Stomach (tissue), 19 donors: ENCODE data around the gene TBATA. TPM values are rescaled to one million over a fixed set of nuclear protein-coding genes. Genes with fewer than 3 reads are reported as not detected.

ENCODE experiments used
- DNase-seq, 2 donors: peaks; one replicate each; pipeline versions ENCODE4 v3.0.0 to v3.0.0-alpha.2; 2013 to 2019
- H3K27ac ChIP-seq, 5 donors: fragments of 200-600 bp in 4 of 5; sonication (generic) in 4 of 5; one replicate each; pipeline ENCODE4 v1.5.1; 2013 to 2019; ENCODE audit warnings: mild to moderate bottlenecking in 1 of 5, moderate library complexity in 1 of 5
- H3K27me3 ChIP-seq, 3 donors: fragments of 200-600 bp; sonication (generic); one replicate each; pipeline ENCODE4 v1.5.1; 2017 to 2019; ENCODE audit warnings: mixed run types in 1 of 3
- H3K36me3 ChIP-seq, 4 donors: fragments of 200-600 bp; sonication (generic); 1 replicate in 3 of 4; 2 replicates in 1 of 4; pipeline ENCODE4 v1.5.1; 2016 to 2019
- H3K4me1 ChIP-seq, 4 donors: fragments of 200-600 bp; sonication (generic); one replicate each; pipeline ENCODE4 v1.5.1; 2016 to 2019
- H3K4me3 ChIP-seq, 4 donors: fragments of 200-600 bp; sonication (generic) in 3 of 4; one replicate each; pipeline ENCODE4 v1.5.1; 2016 to 2019; ENCODE audit warnings: mild to moderate bottlenecking in 1 of 4
- H3K9me3 ChIP-seq, 4 donors: fragments of 200-600 bp; sonication (generic); one replicate each; pipeline ENCODE4 v1.5.1; 2016 to 2019
- EP300 ChIP-seq: sonication (generic); formaldehyde crosslinking; IDR thresholded peaks from one replicate; pipeline ENCODE4 v1.6.1; 2017; ENCODE audit warnings: antibody characterized with exemption
- POLR2A ChIP-seq, 4 donors: fragments of 450-650 bp; IDR thresholded peaks; one replicate each; pipeline ENCODE4 v1.6.1; 2016; ENCODE audit warnings: antibody characterized with exemption in 4 of 4, control low read depth in 2 of 4, mild to moderate bottlenecking in 1 of 4, moderate library complexity in 1 of 4
- POLR2AphosphoS5 ChIP-seq, 3 donors: sonication (generic); formaldehyde crosslinking; IDR thresholded peaks; one replicate each; pipeline ENCODE4 v1.6.1; 2016; ENCODE audit warnings: antibody characterized with exemption in 3 of 3
- WGBS, 5 donors: extraction: QIAGEN DNeasy Blood & Tissue Kit in 3 of 5; methylation state at CpG; one replicate each; pipeline versions ENCODE4 v1.1.5 to v1.1.7; 2013 to 2018; 5-methylcytosine and 5-hydroxymethylcytosine counted together
- intact Hi-C: fragments of 100-400 bp; cut with DNase I; formaldehyde crosslinking; loops from one replicate; pipeline ENCODE4 v1.15.1; 2023; ENCODE audit warnings: low total_unique reads
- long read RNA-seq, 10 donors: transcript quantifications; one replicate each; lab custom pipeline, GENCODE V29; 2026
- polyA plus RNA-seq, 3 donors: library from polyadenylated mRNA; stranded (reverse); fragments of 200-250 nt; gene quantifications; one replicate each; pipeline ENCODE4 v1.2.3, GENCODE V29; 2013
- total RNA-seq, 5 donors: library from RNA; depleted of rRNA; stranded (reverse); fragments of >200 nt; gene quantifications; one replicate each; pipeline versions ENCODE4 v1.1.0 to v1.2.3, GENCODE V29; 2014 to 2016
- TF ChIP-seq, protein P1 (sequence below), 7 experiments: fragments of 450-650 bp in 4 of 7; fragments of 200-600 bp in 3 of 7; sonication (generic) in 3 of 7; IDR thresholded peaks; one replicate each; pipeline ENCODE4 v1.5.1; 2016 to 2019; ENCODE audit warnings: antibody characterized with exemption in 7 of 7, control low read depth in 2 of 7, mild to moderate bottlenecking in 1 of 7
- donor health status: healthy with polysubstance abuse.
- donor health status: Bipolar disorder and iron deficiency.
- donor health status: healthy.

TBATA gene, protein sequence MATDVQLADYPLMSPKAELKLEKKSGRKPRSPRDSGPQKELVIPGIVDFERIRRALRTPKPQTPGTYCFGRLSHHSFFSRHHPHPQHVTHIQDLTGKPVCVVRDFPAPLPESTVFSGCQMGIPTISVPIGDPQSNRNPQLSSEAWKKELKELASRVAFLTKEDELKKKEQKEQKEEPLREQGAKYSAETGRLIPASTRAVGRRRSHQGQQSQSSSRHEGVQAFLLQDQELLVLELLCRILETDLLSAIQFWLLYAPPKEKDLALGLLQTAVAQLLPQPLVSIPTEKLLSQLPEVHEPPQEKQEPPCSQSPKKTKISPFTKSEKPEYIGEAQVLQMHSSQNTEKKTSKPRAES
- total RNA-seq (not detected), polyA plus RNA-seq (not detected)
- long read RNA-seq, donor 1, result 0 reads
- long read RNA-seq, donor 2, result 0 reads
- long read RNA-seq, donor 3, result 0 reads
- long read RNA-seq, donor 4, result 0 reads
- long read RNA-seq, donor 5, partial matches to known transcripts, result 15 of 15 reads
- long read RNA-seq, donor 5, other reads (novel, unspliced or antisense), result 0 of 15 reads
- long read RNA-seq, donor 6, result 0 reads
- long read RNA-seq, donor 7, result 0 reads
- long read RNA-seq, donor 8, result 0 reads
- long read RNA-seq, donor 9, result 0 reads
- long read RNA-seq, donor 10, result 0 reads

DNA sequence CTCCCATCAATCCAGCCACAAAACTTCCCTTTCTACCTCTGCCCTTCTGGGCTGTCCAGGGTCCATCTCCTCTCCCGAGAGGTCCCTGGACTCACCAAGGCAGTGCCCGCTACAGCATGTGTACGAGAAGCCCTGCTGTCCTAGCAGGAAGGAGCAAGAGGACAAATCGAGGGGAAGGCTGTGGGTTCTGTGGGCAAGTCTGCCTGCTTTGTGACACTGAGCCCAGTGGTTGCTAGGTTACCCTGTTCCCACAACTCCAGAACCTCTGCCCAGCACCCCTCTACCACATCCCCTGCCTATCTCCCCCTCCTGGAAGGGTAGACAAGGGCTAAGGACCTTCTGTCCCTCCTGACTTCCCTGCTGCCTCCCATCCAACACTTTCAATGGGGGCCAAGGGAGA is at the start of gene TBATA:
TBATA (minus strand) TSS at position 188 of the 400 bp plus-strand sequence. CDS start 1,998 bp downstream, outside the sequence.
- intact Hi-C loops, result no loop called here
- Histone ChIP-seq H3K4me3 (no peak within 1 kb of the TSS), H3K9me3 (no peaks in the 10 kb centered on the region), H3K27me3 (peaks cover 0 to 6% (median 0%) of the 10 kb centered on the region in 3 donors), H3K27ac (no peak within 1 kb of the TSS), H3K4me1 (no peaks in the 10 kb centered on the region), H3K36me3 (no peaks in the 10 kb centered on the region)
- DNase-seq, result no peak
- no peak for TF ChIP-seq EP300
- no peak for TF ChIP-seq POLR2AphosphoS5 (IDR thresholded peaks at IDR 0.05)
- TF ChIP-seq POLR2A (IDR thresholded peaks at IDR 0.05), result no peak
- TF ChIP-seq, protein P1, sequence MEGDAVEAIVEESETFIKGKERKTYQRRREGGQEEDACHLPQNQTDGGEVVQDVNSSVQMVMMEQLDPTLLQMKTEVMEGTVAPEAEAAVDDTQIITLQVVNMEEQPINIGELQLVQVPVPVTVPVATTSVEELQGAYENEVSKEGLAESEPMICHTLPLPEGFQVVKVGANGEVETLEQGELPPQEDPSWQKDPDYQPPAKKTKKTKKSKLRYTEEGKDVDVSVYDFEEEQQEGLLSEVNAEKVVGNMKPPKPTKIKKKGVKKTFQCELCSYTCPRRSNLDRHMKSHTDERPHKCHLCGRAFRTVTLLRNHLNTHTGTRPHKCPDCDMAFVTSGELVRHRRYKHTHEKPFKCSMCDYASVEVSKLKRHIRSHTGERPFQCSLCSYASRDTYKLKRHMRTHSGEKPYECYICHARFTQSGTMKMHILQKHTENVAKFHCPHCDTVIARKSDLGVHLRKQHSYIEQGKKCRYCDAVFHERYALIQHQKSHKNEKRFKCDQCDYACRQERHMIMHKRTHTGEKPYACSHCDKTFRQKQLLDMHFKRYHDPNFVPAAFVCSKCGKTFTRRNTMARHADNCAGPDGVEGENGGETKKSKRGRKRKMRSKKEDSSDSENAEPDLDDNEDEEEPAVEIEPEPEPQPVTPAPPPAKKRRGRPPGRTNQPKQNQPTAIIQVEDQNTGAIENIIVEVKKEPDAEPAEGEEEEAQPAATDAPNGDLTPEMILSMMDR (IDR thresholded peaks at IDR 0.05), result no peak
- 61 to 77% (median 68%) methylated on average over 4 of the region's 4 CpGs for WGBS, 5 donors

DNA sequence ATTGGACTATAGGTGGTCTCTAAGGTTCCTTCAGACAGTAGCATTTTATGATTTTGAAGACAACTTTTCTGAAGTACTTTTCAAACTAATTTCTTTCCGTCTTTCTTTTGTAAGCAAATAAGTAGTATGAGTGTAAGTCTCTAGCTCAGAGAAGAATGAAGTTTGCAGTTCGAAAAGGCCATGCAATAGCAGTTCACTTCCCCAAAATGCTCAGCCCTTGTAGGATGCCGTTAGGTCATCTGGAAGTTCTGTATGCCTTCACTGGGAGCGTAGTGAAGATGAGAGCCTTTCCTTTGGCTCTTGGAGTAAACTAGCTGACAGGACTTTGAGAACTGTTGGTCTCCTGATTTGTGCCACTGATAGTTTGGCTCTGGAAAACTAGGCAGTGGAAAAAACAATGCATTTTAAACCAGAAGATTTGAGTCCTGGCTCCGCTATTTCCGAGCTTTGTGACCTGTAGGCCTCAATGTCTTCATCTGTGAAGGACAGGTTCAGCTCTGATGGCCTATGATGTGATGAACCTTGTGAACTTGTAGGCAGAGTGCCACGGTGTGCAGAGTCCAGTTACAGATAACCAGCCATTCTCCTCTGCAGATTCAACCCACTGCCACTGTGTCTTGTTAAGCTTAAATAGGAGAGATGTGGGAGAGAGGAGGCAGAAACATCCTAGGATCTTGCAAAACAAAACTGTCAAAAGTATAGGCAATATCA is 49.4 kb upstream of the TBATA start:
- DNase-seq, result no peak
- Histone ChIP-seq H3K36me3 (peaks cover 9 to 16% (median 14%) of the 10 kb centered on the region in 4 donors), H3K4me3 (no peak overlapping the region), H3K27me3 (no peaks in the 10 kb centered on the region), H3K4me1 (peaks cover 0 to 37% (median 17%) of the 10 kb centered on the region in 4 donors), H3K27ac (no peak overlapping the region), H3K9me3 (peaks cover 0 to 9% (median 0%) of the 10 kb centered on the region in 4 donors)
- WGBS, 5 donors, result 83 to 89% (median 87%) methylated on average over 7 of the region's 7 CpGs
- no peak for TF ChIP-seq EP300
- TF ChIP-seq POLR2AphosphoS5 (IDR thresholded peaks at IDR 0.05), result no peak
- TF ChIP-seq, protein P1 (IDR thresholded peaks at IDR 0.05), result no peak
- no peak for TF ChIP-seq POLR2A (IDR thresholded peaks at IDR 0.05)
- intact Hi-C loops, result no loop called here

DNA sequence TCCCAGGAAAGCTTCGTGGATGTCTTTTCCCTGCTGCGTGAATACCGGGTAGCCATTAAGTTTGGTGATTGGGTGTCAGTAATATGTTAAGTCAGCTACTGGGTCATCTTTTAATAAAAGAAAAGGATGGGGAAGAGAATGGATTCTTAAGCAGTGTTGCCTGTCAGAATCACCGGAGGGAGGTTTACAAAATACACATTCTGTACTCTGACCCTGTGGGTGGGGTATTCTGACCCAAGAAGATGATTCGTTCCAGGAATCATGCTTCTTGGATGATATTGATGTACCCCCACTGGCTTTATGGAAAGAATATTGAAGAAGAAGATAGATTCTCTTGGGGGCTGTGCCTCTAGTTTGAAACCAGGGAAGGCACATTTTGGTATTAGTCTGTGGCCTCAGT is 48.8 kb upstream of the TBATA start:
- H3K4me1 ChIP-seq, result peaks cover 0 to 37% (median 17%) of the 10 kb centered on the region in 4 donors
- WGBS, 5 donors, result 83 to 87% (median 86%) methylated on average over 5 of the region's 5 CpGs
- no peaks in the 10 kb centered on the region for H3K27me3 ChIP-seq
- H3K27ac ChIP-seq, result no peak overlapping the region
- TF ChIP-seq POLR2AphosphoS5 (IDR thresholded peaks at IDR 0.05) (no peak), EP300 (no peak), POLR2A (IDR thresholded peaks at IDR 0.05) (no peak)
- TF ChIP-seq, protein P1 (IDR thresholded peaks at IDR 0.05), result no peak
- intact Hi-C loops, result no loop called here
- no peak overlapping the region for H3K4me3 ChIP-seq
- H3K36me3 ChIP-seq, result peaks cover 9 to 15% (median 13%) of the 10 kb centered on the region in 4 donors
- H3K9me3 ChIP-seq, result peaks cover 0 to 9% (median 0%) of the 10 kb centered on the region in 4 donors
- no peak for DNase-seq

DNA sequence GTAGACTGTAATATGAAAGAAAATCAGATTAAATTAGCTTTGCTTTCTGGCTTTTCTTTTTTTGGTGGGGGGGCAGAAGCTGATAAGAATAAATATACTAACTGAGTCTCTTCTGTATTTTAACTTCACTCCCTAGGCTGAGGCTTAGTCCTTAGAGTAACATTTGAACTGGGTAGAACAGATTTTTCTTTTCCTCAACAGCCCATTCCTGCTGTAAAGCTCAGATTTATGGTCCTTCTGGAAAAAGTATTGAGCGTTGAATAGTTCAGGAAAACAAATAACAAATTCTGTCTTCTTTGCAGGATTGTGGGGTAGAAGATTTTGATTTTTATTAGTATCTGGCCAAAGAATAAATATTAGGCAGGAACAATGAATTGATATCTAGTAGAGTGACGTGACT is 48.4 kb upstream of the TBATA start:
- Histone ChIP-seq H3K4me1 (peaks cover 0 to 37% (median 19%) of the 10 kb centered on the region in 4 donors), H3K9me3 (peaks cover 0 to 9% (median 0%) of the 10 kb centered on the region in 4 donors), H3K4me3 (no peak overlapping the region), H3K27ac (peak overlapping the region in 1 of 5 donors; percentile 1), H3K27me3 (no peaks in the 10 kb centered on the region), H3K36me3 (peaks cover 9 to 15% (median 11%) of the 10 kb centered on the region in 4 donors)
- DNase-seq, result no peak
- 55 to 83% (median 74%) methylated on average over 2 of the region's 2 CpGs for WGBS, 5 donors
- no peak for TF ChIP-seq POLR2A (IDR thresholded peaks at IDR 0.05)
- TF ChIP-seq, protein P1 (IDR thresholded peaks at IDR 0.05), result no peak
- no peak for TF ChIP-seq POLR2AphosphoS5 (IDR thresholded peaks at IDR 0.05)
- intact Hi-C loops, result no loop called here
